Endothelial cell of umbilical vein (primary cell): ENCODE data around the gene COASY. TPM values are rescaled to one million over a fixed set of nuclear protein-coding genes. Genes with fewer than 3 reads are reported as not detected.

Experiments
- BruUV-seq: library from RNA; stranded (reverse); fragments of 400-500 nt; replicated peaks from 2 replicates; lab custom pipeline; 2021; lab: Mats Ljungman, UMichigan
- CTCF ChIA-PET: fragments of 300-600, 350-600 bp; sonication (Branson Sonifier 250); formaldehyde crosslinking; loops from one replicate; lab custom pipeline; 2021; ENCODE audit warnings: antibody characterized with exemption, inconsistent platforms; lab: Charles Lee
- POLR2A ChIA-PET: fragments of 300-600, 350-600 bp; sonication (Branson Sonifier 250); formaldehyde crosslinking; loops from one replicate; lab custom pipeline; 2021; ENCODE audit warnings: antibody characterized with exemption, inconsistent platforms; lab: Charles Lee
- DNase-seq: peaks from one replicate; pipeline ENCODE4 v3.0.0-alpha.2; 2011; ENCODE audit warnings: low read depth, low spot score
- FAIRE-seq: peaks from 2 replicates; lab custom pipeline; 2011; peaks lifted over from hg19 to GRCh38; lab: Jason Lieb, UNC
- H2AFZ ChIP-seq: 2 replicates; pipeline ENCODE4 v1.6.0; 2012; ENCODE audit warnings: low read depth, low read length, control low read depth, inconsistent platforms
- H3K27ac ChIP-seq: 2 replicates; pipeline ENCODE4 v1.5.1; 2011; ENCODE audit warnings: low read depth, mild to moderate bottlenecking, control low read depth, low read length, moderate library complexity; ENCODE audit not compliant: insufficient read depth
- H3K27me3 ChIP-seq, 2 experiments: 2 replicates each; pipeline versions ENCODE4 v1.6.0 to v1.6.1; 2011; ENCODE audit warnings: low read length in 2 of 2, mixed read lengths in 1 of 2; ENCODE audit not compliant: control insufficient read depth in 2 of 2, insufficient read depth in 2 of 2
- H3K36me3 ChIP-seq, 2 experiments: 2 replicates in 1 of 2; 3 replicates in 1 of 2; pipeline ENCODE4 v1.5.1; 2011; ENCODE audit warnings: low read length in 2 of 2, mild to moderate bottlenecking in 1 of 2, moderate library complexity in 1 of 2; ENCODE audit not compliant: control insufficient read depth in 2 of 2, insufficient read depth in 2 of 2; ENCODE audit errors: extremely low read depth in 1 of 2
- H3K4me1 ChIP-seq: 3 replicates; pipeline ENCODE4 v1.5.1; 2011; ENCODE audit warnings: mild to moderate bottlenecking, low read length; ENCODE audit not compliant: control insufficient read depth, insufficient read depth; ENCODE audit errors: extremely low read depth
- H3K4me2 ChIP-seq: 2 replicates; pipeline ENCODE4 v1.6.1; 2011; ENCODE audit warnings: low read length, control low read depth, mixed read lengths; ENCODE audit not compliant: insufficient read depth
- H3K4me3 ChIP-seq, 3 experiments: fragments of 200-600 bp in 1 of 3; sonication (generic), shearing (Covaris generic) in 1 of 3; replicated peaks in 1 of 3; 2 replicates each; pipeline ENCODE4 v1.5.1; 2011 to 2016; ENCODE audit warnings: control low read depth in 3 of 3, low read length in 3 of 3, mild to moderate bottlenecking in 2 of 3, inconsistent platforms in 1 of 3, low read depth in 1 of 3, moderate library complexity in 1 of 3; ENCODE audit not compliant: insufficient read depth in 1 of 3
- H3K79me2 ChIP-seq: 2 replicates; pipeline ENCODE4 v1.6.0; 2012; ENCODE audit warnings: low read length, inconsistent platforms; ENCODE audit not compliant: control insufficient read depth, insufficient read depth
- H3K9ac ChIP-seq: replicated peaks from 2 replicates; pipeline ENCODE3; 2011; ENCODE audit warnings: low read length, control low read depth; ENCODE audit not compliant: insufficient read depth; ENCODE audit errors: extremely low read depth
- H3K9me1 ChIP-seq: replicated peaks from 3 replicates; pipeline ENCODE4 v1.6.0; 2011; ENCODE audit warnings: mild to moderate bottlenecking, low read length; ENCODE audit not compliant: control insufficient read depth, insufficient read depth; ENCODE audit errors: extremely low read depth
- H3K9me3 ChIP-seq: replicated peaks from 2 replicates; pipeline ENCODE4 v1.5.1; 2012; ENCODE audit warnings: low read length, inconsistent platforms; ENCODE audit not compliant: control insufficient read depth, insufficient read depth
- H4K20me1 ChIP-seq: replicated peaks from 2 replicates; pipeline ENCODE3; 2011; ENCODE audit warnings: mild to moderate bottlenecking, low read length; ENCODE audit not compliant: control insufficient read depth, insufficient read depth; ENCODE audit errors: extremely low read depth
- CTCF ChIP-seq, 2 donors: IDR thresholded peaks; 1 replicate in 1 of 2; 2 replicates in 1 of 2; pipeline ENCODE4 v1.5.1; 2011; ENCODE audit warnings: low read length in 2 of 2, mild to moderate bottlenecking in 2 of 2, moderate library complexity in 2 of 2, control low read depth in 1 of 2, inconsistent platforms in 1 of 2, low read depth in 1 of 2; ENCODE audit not compliant: insufficient read depth in 1 of 2; ENCODE audit errors: extremely low read depth in 1 of 2
- EZH2 ChIP-seq: IDR thresholded peaks from 2 replicates; pipeline ENCODE4 v1.6.1; 2012; ENCODE audit warnings: borderline replicate concordance, low read depth, mild to moderate bottlenecking, moderate library complexity, low read length, inconsistent platforms; ENCODE audit not compliant: severe bottlenecking
- FOS ChIP-seq: IDR thresholded peaks from 2 replicates; pipeline ENCODE4 v1.6.1; 2011; ENCODE audit warnings: mild to moderate bottlenecking, low read length, moderate library complexity, borderline replicate concordance; ENCODE audit not compliant: insufficient read depth
- JUN ChIP-seq: IDR thresholded peaks from 2 replicates; pipeline ENCODE4 v1.6.1; 2011; ENCODE audit warnings: borderline replicate concordance, low read depth; ENCODE audit not compliant: insufficient read length, insufficient read depth
- MAX ChIP-seq: IDR thresholded peaks from 2 replicates; pipeline ENCODE4 v1.6.1; 2011; ENCODE audit not compliant: insufficient read depth, insufficient read length
- POLR2A ChIP-seq: IDR thresholded peaks from 2 replicates; pipeline ENCODE4 v1.6.1; 2012; ENCODE audit warnings: low read depth, mild to moderate bottlenecking, control low read depth, low read length
- POLR2AphosphoS5 ChIP-seq: IDR thresholded peaks from 2 replicates; pipeline ENCODE4 v1.6.1; 2012; ENCODE audit warnings: low read depth, mild to moderate bottlenecking, control low read depth, low read length, moderate library complexity; ENCODE audit not compliant: insufficient read depth
- dilution Hi-C: fragments of 300-500 bp; cut with MboI; formaldehyde crosslinking; loops from one replicate; pipeline ENCODE4 v1.15.0; 2019; ENCODE audit warnings: low sequenced_read_pairs; ENCODE audit not compliant: extremely low pct_ligation_motif_present
- intact Hi-C: fragments of 100-400 bp; cut with micrococcal nuclease; formaldehyde crosslinking; loops from one replicate; pipeline ENCODE4 v1.10.0; 2022
- polyA plus RNA-seq, 4 experiments: library from polyadenylated mRNA; depleted of rRNA in 3 of 4; stranded (reverse) in 3 of 4; unstranded in 1 of 4; fragments of >200 nt; gene quantifications; 2 replicates each; pipeline versions ENCODE4 v1.2.1 to v1.2.3, GENCODE V29; 2011 to 2012; ENCODE audit warnings: missing spikeins in 1 of 4
- total RNA-seq: library from RNA; stranded (reverse); gene quantifications from 2 replicates; pipeline ENCODE4 v1.2.3, GENCODE V29; 2021

COASY gene
- total and polyA plus RNA-seq, 2 donors (not counting 3 experiments of a cell fraction or from before 2014, with no cell fraction given): 39.6 to 69.2 TPM

GRCh38 chr17:42607769-42608168, 45.8 kb downstream of the COASY start:
- peaks cover 11% of the 10 kb centered on the region for H3K4me1 ChIP-seq
- no peaks in the 10 kb centered on the region for H3K9me3 ChIP-seq
- H3K9me1 ChIP-seq: peaks cover 2% of the 10 kb centered on the region
- ChIA-PET CTCF (interaction anchor here (0.9 to 4.2 kb wide), 9 partner anchors 9 to 78 kb away, joined by 3 to 109 read pairs (median 4); partner anchors contain the start of genes CCR10, PLEKHH3, PSMC3IP and TUBG2), POLR2A (no interaction called here)
- peak overlapping the region; percentile 72 for H3K9ac ChIP-seq
- no peaks in the 10 kb centered on the region for H3K27me3 ChIP-seq
- TF ChIP-seq POLR2AphosphoS5 (no peak), MAX (no peak), POLR2A (no peak), FOS (no peak), EZH2 (no peak), CTCF (IDR thresholded peaks at IDR 0.05; ENCODE audit: extremely low read depth in 1 of 2, insufficient read depth in 1 of 2, low read depth in 1 of 2, low read length in 2 of 2) (no peak), JUN (no peak)
- H2AFZ ChIP-seq: no peak overlapping the region
- FAIRE-seq: no peak
- peak overlapping the region in 1 of 3 experiments; percentile 64 for H3K4me3 ChIP-seq
- BruUV-seq: no TSS peak
- peaks cover 52% of the 10 kb centered on the region for H3K79me2 ChIP-seq
- intact Hi-C loops: loop anchor here (2.0 to 5.0 kb wide), 4 partner anchors 31 to 563 kb away; partner anchors contain the start of genes BECN1, NBR1, PSMC3IP and TUBG2
- peaks cover 4% of the 10 kb centered on the region for H4K20me1 ChIP-seq
- dilution Hi-C loops: loop anchor here (10.0 kb wide), 1 partner anchor 207 kb away; no protein-coding TSS in a partner anchor
- no peak overlapping the region for H3K27ac ChIP-seq
- peaks cover 6 to 11% of the 10 kb centered on the region in 2 experiments for H3K36me3 ChIP-seq
- DNase-seq: no peak
- H3K4me2 ChIP-seq: peak overlapping the region; percentile 82
